NCI-H510A treated with DMSO at 0.1 percent for 48 hours (cell line): ENCODE results near the gene LNX1.

Source experiments
- DNase-seq: peaks from one replicate; lab custom pipeline; 2025; lab: John Stamatoyannopoulos, UW

The LNX1 gene

DNA sequence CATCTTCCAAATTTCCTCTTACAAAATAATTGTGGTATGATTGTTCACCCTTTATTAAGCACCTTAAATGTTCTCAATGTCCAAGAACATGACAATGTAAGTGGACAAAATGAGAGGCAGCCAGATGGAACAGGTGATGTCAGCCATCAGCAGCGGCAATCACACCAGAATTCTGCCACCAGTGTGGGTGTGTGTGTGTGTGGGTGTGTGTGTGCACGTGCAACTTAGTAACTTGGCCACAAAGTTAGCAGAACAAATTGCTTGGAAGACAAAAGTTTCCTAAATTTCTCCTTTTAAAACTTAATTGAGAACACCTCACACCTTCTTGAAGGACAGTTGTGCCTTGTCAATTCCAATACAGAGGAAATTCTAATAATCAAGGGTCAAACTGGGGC lies 18.7 kb downstream of the LNX1 start:
- no peak for DNase-seq

DNA sequence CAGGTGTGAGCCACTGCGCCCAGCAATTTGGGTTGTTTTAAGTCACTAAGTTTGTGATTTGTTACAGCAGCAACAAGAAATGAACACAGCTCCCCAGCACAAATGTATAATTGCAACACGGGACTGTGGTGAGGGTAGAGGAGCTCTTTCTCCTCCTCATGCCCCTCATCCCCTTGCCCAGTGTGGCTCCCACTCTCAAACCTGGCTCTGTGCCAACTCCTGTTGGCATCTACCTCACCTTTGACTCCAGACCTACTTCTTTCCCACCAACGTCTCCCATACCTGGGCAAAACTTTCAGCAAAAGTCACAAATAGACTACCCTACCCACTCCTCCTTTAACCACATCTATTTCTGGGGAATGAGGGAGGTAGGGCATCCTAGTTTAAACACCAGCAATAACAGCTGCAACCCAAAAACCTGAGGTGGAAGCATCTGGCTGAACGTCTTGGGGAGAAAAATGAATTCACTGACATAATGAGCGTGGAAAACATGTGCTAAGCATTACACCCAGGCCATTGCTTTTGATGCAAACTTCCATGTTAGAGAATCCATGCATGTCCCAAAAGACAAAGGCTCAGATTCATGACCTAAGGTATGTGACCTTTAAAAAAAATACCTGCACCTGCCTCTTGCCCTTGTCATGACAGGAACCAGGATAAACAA lies 19.2 kb downstream of the LNX1 start:
- DNase-seq: no peak

- DNase-seq: no peak
Observed at GRCh38 chr4:53563824-53564223, 27.5 kb downstream of the LNX1 start.

GRCh38 chr4:53562409-53562808 lies 28.9 kb downstream of the LNX1 start:
- DNase-seq: peak; percentile 44

DNA sequence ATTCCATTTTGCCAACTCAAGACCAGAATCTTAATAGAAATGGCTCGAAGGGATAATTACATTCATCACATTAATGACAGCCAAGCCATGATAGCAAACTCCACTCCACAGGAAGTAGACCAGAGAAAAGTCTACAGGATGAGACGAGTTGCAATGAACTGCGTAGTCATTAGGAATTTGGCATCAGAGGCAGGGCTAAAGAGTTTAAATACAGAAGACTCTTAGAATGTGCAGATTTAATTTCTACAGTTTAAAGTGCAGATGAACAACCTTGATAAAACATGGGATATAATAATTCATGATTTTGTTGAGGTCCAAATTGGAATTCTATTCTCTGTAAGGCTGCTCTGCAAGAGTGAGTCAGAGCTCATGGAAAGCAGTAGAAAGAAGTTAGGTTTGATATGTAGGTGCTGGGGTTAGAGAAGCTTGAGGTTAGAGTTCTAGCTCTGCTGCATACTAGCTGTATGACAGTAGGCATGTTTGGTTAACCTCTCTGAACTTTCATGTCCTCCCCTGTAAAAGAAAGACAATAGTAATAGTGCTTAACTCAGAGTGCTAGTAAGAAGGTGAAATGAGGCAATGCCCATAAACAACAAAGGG lies 32.2 kb downstream of the LNX1 start:
- no peak for DNase-seq

- peak; percentile 20 for DNase-seq
Observed at GRCh38 chr4:53558065-53558801, 33.1 kb downstream of the LNX1 start.

GRCh38 chr4:53557669-53558064 lies 33.6 kb downstream of the LNX1 start:
- DNase-seq: no peak

GRCh38 chr4:53556651-53557050 lies 34.6 kb downstream of the LNX1 start:
- DNase-seq: no peak

DNA sequence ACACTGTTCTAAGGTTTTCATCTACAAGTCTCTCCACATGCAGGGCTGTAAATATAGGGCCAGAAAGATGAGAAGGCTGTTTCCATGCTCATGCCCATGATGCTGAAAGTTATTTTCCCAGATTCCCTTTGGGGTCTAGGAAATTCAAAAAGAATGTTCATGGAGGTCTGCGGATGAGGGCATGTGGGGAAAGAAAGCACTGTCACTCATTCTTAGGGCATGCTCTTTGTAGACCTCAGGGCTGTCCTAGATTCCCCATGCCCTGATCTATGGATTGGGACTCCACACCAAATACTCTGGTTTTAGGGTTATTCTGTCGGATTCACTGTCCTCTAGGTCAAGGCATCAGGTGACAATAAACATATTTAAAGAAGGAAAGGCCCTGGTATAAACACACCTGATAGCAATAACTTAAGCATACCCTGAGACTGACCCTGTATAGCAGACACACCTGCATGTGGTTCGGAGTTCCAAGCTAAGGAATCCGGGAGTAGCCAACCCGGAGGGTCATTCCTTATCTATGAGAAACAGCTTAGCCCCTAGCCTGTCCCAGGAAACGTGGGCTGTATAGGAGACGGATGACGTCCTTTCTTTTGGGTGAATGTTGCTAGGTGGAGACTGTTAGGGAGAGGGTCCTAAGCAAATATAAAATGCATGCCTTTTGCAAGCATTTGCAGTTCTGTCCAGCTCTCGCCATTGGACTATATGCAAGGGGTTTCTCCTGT lies 37.6 kb downstream of the LNX1 start:
- no peak for DNase-seq

DNA sequence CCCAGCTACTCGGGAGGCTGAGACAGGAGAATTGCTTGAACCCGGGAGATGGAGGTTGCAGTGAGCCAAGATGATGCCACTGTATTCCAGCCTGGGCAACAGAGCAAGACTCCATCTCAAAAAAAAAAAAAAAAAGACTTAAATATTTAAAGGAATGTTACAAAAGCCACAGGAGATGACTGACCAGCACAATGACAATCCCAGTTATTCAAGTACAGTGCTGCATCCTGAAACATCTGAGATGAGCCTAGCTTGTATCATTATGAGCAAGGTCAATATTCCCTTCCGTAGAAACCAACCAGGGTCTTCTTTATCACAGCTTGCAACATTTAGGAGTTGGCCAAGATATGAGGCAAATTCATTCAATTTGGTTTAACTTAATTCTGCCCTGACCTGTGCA lies 38.6 kb downstream of the LNX1 start:
- no peak for DNase-seq

- no peak for DNase-seq
Observed at GRCh38 chr4:53551958-53552357, 39.3 kb downstream of the LNX1 start.

DNA sequence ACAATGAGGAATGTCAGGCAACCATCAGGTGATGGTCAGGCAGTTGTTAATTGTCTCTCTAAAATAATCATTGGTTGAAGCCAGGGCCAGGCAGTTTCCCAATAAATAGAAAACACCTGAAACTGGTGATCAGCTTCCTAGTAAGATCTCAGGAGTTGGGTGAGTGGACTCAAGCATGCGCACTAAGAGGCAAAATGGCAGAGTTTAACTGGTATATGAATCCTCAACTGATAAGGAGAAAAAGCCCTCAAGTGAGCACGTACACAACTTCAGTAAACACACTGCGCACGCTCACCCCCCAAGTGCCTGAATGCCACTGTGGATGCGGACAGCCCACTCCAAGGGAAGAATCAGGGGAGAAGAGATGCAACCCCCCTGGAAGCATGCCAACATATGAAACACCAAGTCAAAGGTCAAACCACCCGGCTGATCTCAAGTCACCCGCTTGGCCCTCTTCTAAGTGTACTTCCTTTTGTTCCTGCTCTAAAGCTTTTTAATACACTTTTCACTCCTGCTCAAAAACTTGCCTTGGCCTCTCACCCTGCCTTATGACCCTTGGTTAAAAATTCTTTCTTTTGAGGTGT lies 39.9 kb downstream of the LNX1 start:
- DNase-seq: no peak

- DNase-seq: no peak
Observed at GRCh38 chr4:53548662-53549061, 42.6 kb downstream of the LNX1 start.

GRCh38 chr4:53547983-53548382 lies 43.3 kb downstream of the LNX1 start:
- no peak for DNase-seq

GRCh38 chr4:53545942-53546581 lies 45.2 kb downstream of the LNX1 start:
- no peak for DNase-seq

GRCh38 chr4:53545273-53545672 lies 46.0 kb downstream of the LNX1 start:
- DNase-seq: no peak

DNA sequence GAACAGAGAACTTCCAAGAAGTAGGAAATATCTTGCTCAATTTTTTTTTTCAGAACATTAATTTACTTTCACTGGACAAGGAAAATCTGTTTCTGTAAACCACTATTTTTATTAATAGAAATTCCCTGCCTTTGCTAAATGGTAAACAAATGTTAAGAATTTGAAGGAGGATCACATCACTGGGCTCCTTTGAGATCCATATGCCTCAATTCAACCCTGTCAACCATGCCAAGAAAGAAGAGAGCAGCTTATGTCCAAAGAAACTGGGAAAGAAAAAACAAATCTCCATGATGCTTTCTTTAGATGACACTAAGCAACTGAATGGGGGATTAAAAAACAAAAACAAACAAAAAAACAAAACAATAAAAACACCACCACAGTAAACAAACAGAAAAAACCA lies 47.7 kb downstream of the LNX1 start:
- DNase-seq: no peak

GRCh38 chr4:53541577-53542206 lies 49.6 kb downstream of the LNX1 start:
- no peak for DNase-seq

GRCh38 chr4:53538756-53539155 lies 52.5 kb downstream of the LNX1 start:
- no peak for DNase-seq

DNA sequence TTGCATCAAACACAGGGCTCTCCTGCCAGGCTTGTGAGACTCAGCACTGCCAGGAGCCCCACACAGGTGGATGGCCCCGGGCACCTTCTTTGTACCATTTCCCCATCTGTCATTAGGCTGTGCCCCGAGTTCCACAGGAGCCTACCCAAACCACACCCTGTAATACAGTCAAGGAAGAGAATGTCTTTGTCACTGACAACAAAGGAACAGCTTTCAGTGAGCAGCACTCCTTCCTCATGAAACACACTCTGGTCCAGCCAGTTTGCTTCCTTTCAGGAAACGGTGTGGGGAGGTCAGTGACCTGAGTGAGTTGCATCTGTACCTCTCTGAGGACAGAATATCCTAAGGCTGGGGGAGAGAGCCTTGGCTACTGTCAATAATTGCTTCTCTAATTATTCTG lies 53.7 kb downstream of the LNX1 start:
- no peak for DNase-seq

- DNase-seq: no peak
Observed at GRCh38 chr4:53536328-53536727, 55.0 kb downstream of the LNX1 start.
